Cerebellar nuclear complex (tissue), 1 donor: ENCODE results near the gene CD99.
"Not testable (repeated sequence)": the region's sequence is repeated elsewhere in the genome, so short reads cannot be mapped to it uniquely, and the experiment has no call there.

Experiments used
- DNase-seq, 2 experiments: peaks; one replicate each; lab custom pipeline; 2025; lab: John Stamatoyannopoulos, UW

CD99 gene

GRCh38 chrX:2727264-2727663 lies 36.2 kb downstream of the CD99 start:
- DNase-seq = not testable (repeated sequence)

- no peak for DNase-seq
These were observed 41.0 kb downstream of the CD99 start for GRCh38 chrX:2732076-2732475.

DNA sequence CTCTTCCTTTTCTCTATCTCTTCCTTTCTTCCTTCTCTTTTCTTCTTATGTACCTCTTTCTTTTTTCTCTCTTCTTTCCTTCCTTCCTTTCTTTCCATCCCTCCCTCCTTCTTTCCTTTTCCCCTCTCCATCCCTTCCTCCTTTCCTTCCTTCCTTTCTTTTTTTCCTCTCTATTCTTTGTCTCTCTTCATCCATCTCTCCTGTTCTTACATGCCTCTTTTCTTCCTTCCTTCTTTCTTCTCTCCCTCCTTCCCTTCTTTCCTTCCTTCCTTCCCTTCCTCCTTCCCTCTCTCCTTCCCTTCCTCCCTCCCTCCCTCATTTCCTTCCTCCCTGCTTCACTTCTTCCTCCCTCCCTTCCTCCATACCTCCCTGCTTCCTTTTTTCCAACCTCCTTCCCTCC lies 41.6 kb downstream of the CD99 start:
- DNase-seq = no peak

DNA sequence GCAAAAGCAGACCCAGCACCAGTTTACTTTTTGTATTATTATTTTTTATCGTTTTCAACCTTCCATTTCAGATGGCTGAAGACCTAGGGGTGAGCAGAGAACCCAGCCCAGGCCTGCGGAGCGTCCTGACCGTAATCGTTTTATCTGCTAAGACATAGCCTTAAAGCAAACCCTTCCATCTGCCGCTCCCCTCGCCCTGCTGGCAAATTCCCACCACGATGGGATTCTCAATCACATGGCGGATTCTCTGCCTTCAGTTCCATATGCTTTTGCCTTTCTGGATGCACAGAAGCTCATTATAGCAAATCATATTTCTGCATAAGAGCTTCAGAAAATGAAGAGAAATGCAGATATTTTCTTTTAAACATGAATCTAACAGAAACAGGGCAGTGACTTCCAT lies 42.2 kb downstream of the CD99 start:
- DNase-seq = no peak

- DNase-seq = no peak
These were observed 44.2 kb downstream of the CD99 start for GRCh38 chrX:2735270-2735669.

DNA sequence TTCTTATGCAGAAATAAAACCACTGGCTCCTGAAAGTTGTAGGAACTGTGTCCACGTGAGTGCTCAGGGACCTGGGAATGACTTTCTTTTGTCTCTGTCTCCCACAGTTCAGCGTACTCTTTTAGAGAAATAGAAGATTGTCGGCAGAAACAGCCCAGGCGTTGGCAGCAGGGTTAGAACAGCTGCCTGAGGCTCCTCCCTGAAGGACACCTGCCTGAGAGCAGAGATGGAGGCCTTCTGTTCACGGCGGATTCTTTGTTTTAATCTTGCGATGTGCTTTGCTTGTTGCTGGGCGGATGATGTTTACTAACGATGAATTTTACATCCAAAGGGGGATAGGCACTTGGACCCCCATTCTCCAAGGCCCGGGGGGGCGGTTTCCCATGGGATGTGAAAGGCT lies 49.6 kb downstream of the CD99 start:
- no peak for DNase-seq

DNA sequence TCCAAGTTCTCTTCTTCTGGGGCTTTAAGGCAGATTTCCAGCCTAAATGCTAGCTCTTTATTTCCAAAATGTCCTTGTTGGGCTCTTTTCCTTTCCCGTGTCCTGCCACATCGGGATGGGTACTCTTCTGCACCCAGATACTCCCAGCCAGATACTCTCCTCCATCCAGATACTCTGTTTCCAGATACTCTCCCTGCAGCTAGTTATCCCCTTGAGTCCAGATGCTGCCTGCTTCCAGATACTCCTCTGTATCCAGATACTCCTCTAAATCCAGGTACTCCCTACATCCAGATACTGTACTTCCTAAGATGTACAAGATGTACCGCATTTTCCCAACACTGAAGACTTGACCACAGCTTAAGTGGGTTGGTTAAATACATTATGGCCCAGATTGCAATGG lies 50.3 kb downstream of the CD99 start:
- DNase-seq = no peak

DNA sequence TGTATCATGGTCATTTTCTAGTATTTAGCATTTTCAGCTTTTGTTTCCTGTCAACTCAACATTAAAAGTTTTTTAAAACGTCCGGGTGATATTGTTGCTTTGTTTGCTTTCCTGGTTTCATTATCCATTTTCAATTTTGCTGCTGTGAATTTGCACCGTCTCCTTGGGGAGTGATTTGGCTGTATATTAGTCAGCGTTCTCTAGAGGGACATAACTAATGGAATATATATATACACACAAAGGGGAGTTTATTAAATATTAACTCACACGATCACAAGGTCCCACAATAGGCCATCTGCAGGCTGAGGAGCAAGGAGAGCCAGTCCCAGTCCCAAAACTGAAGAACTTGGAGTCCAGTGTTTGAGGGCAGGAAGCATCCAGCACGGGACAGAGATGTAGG lies 55.2 kb downstream of the CD99 start:
- DNase-seq = not testable (repeated sequence)

GRCh38 chrX:2748171-2748814 lies 57.2 kb downstream of the CD99 start:
- no peak for DNase-seq

GRCh38 chrX:2748815-2749188 lies 57.7 kb downstream of the CD99 start:
- no peak for DNase-seq

DNA sequence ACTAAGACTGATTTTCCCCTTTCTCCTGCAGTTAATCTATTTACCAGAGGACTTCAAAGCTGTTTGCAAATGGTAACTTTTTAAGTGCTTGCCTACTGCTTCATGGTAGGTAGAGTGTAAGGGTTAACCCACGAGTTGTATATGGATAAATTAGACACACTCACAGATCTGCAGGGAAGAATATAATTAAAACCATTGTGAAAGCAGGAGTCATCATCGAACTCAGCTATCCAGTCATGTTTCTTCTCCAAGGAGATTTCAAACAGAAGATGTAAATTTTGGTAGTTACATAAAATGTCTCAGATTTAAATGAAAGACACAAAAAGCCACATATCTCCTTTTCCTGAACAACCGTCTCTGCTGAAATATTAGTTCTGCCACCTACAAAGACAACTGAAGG lies 60.2 kb downstream of the CD99 start:
- DNase-seq = no peak

DNA sequence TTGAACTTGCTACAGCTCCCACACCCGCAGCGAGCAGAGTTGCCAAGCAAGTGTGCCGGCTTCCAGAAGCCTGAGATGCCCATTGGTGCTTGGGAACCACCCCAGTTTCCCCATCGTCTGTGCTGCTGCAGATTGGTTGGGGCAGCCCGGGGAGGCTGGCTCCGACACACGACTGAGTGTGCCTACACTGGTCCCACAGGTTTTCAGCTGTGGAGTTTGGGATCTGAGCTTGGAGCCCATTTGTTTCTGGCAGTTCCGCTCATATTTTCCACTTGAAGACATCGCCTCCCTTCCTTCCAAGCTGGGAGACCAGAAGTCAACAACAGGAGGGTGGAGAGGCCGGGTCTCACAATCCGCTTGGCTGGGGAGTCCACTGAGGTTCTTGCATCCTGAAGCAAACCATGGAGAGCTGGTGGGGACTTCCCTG lies 60.8 kb downstream of the CD99 start, which contains the start of gene XG:
XG (plus strand) TSS at position 167 of the 427 bp plus-strand sequence; CDS start at position 402, 235 bp downstream.
- DNase-seq = not testable (repeated sequence)

GRCh38 chrX:2752441-2752840 lies 61.3 kb downstream of the CD99 start:
- not testable (repeated sequence) for DNase-seq

GRCh38 chrX:2755163-2755715 lies 64.1 kb downstream of the CD99 start:
- DNase-seq = not testable (repeated sequence)

GRCh38 chrX:2756548-2756947 lies 65.5 kb downstream of the CD99 start:
- no peak for DNase-seq

DNA sequence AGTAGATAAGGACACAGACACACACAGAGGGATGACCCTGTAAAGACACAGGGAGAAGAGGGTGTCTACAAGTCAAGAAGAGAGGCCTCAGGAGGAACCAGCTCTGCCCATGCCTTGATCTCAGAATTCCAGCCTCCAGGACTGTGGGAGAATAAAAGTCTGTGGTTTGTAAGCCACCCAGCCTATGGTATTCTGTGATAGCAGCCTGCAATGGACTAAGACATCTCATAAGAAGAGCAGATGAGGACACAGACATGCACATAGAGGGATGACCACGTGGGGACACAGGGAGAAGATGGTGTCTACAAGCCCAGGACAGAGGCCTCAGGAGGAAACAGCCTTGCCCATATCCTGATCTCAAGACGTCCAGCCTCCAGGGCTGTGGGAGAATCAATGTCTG lies 70.2 kb downstream of the CD99 start:
- no peak for DNase-seq

GRCh38 chrX:2762671-2763070 lies 71.6 kb downstream of the CD99 start:
- not testable (repeated sequence) for DNase-seq

DNA sequence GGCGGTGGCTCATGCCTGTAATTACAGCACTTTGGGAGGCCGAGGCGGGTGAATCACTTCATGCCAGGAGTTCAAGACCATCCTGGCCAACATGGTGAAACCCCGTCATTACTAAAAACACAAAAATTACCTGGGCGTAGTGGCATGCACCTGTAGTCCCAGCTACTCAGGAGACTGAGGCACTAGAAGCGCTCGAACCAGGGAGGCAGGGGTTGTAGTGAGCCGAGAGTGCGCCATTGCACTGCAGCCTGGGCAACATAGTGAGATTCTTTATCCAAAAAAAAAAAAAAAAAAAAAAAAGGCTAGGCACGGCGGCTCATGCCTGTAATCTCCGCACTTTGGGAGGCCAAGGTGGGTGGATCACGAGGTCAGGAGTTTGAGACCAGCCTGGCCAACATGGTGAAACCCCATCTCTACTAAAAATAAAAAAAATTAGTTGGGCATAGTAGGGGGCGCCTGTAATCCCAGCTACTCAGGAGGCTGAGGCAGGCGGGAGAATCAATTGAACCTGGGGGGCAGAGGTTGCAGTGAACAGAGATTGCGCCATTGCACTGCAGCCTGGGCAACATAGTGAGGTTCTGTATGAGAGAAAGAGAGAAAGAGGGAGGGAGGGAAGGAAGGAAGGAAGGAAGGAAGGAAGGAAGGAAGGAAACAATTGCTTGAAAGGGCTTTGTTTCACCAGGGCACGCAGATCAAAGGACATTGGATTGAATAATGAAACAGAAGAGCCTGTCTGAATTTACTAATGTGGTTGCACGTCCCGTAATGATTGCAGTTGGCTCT lies 73.9 kb downstream of the CD99 start:
- DNase-seq = not testable (repeated sequence)

DNA sequence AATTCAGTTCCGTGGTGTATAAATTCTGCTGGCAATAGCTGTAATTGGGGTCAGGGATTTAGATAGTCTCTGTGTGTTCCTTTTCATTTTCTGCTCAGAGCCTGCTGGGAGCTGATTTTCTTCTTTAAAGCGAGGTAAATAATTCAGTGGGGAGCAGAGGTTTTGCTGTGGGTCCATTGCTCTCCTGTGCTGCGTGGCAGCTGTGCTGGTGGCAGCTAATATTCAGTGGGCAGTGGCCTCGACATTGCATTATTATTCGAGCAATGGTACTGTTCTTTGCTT lies 74.4 kb downstream of the CD99 start:
- DNase-seq = no peak

DNA sequence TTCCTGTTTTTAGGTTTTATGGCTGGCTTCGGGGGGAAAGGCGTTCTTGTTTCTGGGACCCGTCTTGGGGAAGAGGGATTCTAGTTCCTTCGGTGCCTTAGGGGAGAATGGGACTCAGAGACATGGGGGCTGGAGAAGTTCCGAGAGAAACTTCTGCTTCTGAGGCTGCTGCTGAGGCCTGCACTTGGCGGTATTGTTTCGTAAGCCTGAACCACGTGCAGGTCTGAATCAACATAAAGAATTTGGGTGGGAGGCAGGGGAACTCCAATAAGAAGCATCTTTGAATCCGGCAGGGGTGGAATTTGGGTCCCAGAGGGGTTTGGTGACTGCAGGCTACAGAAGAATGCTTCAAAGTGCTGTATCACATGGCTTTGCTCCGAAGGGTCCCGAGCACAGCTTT lies 75.8 kb downstream of the CD99 start:
- DNase-seq = no peak

DNA sequence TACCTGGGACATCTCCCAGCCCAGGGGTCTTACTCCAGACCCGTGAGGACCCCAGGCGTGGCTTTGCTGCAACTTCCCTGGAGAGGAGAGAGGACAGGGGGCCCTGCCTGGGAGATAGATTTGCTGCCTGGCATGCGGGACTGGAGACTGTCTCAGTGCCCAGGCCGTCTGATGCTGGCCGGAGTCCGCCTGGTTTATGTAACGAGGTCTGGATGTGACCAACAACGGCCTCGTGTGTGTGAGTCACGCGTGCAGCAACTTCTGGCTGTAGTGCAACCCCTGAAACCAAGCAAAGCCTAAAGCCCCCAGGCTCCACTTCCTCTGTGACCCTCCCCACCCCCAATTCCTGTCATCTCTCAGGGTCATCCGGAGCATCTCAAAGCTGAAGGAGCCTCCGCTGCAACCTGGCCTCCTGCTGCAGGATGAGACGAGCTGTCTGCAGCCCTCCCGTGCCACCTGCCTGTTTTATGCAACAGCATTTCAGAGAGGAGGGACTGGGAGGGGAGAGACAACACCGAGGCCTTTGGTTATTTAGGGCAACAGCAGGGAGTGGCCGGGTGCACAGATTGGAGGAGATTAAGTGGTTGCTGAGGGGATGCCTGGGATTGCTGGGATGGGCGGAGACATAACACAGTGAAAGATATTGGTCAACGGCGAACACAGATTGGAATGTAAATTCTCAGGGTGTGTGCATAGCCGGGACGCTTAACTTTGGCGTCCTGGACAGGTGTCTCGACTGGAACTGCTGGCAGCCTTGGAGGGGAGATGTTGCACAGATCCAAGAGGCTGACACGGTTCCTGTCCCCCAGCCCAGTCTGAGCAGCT lies 76.7 kb downstream of the CD99 start:
- no peak for DNase-seq

DNA sequence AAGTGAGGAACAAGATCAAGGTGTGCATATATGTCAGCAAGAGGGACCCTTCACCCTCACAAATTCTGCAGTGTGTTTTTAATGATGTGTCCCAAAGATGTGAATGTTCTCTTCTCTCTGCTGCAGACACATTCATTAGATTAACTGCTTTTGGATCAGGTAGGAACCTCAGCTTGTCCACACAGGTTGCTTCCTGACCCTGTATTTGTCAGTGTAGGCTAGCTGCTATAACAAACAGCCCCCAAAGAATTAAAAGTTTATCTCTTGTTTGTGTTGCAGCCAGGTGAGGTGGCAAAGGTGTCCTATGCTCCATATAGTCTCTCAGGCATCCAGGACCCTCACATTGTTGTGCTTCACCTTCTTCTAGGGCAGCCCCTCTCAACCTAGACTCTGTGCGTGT lies 78.5 kb downstream of the CD99 start:
- no peak for DNase-seq
